Loucy (cell line): ENCODE measurements around the gene PEF1.

ENCODE experiments used
- H2AFZ ChIP-seq: fragments of 200-600 bp; sonication (generic); 2 replicates; pipeline ENCODE4 v1.6.0; 2016; ENCODE audit warnings: antibody characterized with exemption, mild to moderate bottlenecking, low read length, moderate library complexity
- H3F3A ChIP-seq: fragments of 200-600 bp; 2 replicates; pipeline ENCODE4 v1.6.0; 2016; ENCODE audit warnings: antibody characterized with exemption, low read depth, mild to moderate bottlenecking
- H3K27me3 ChIP-seq: fragments of 200-600 bp; sonication (generic); 2 replicates; pipeline ENCODE4 v1.6.1; 2014; ENCODE audit warnings: low read length, mild to moderate bottlenecking; ENCODE audit not compliant: insufficient read depth, poor library complexity, severe bottlenecking
- H3K36me3 ChIP-seq: fragments of 200-600 bp; sonication (generic); 2 replicates; pipeline ENCODE4 v1.6.1; 2016; ENCODE audit warnings: low read length; ENCODE audit not compliant: insufficient read depth
- H3K4me1 ChIP-seq: fragments of 200-600 bp; sonication (generic); 2 replicates; pipeline ENCODE4 v1.5.1; 2014; ENCODE audit warnings: low read length, mild to moderate bottlenecking; ENCODE audit not compliant: insufficient read depth, poor library complexity, severe bottlenecking
- H3K4me2 ChIP-seq: fragments of 200-600 bp; sonication (generic); 2 replicates; pipeline ENCODE4 v1.6.0; 2014; ENCODE audit warnings: antibody characterized with exemption, low read length, low read depth, mild to moderate bottlenecking; ENCODE audit not compliant: poor library complexity, severe bottlenecking
- H3K4me3 ChIP-seq: fragments of 200-600 bp; sonication (generic); 2 replicates; pipeline ENCODE4 v1.5.1; 2014; ENCODE audit warnings: low read length, mild to moderate bottlenecking, mixed read lengths; ENCODE audit not compliant: poor library complexity, severe bottlenecking
- H3K79me2 ChIP-seq: fragments of 200-600 bp; sonication (generic); 2 replicates; pipeline ENCODE4 v1.6.1; 2014; ENCODE audit warnings: low read length; ENCODE audit not compliant: insufficient read depth
- H3K9ac ChIP-seq: fragments of 200-600 bp; sonication (generic); 2 replicates; pipeline ENCODE4 v1.6.0; 2014; ENCODE audit warnings: mild to moderate bottlenecking, low read depth, low read length, moderate library complexity; ENCODE audit not compliant: poor library complexity, severe bottlenecking
- H3K9me2 ChIP-seq: fragments of 200-600 bp; sonication (generic); replicated peaks from 2 replicates; pipeline ENCODE4 v1.6.1; 2016; ENCODE audit warnings: low read depth, low read length, mixed read lengths
- H3K9me3 ChIP-seq: fragments of 200-600 bp; sonication (generic); 2 replicates; pipeline ENCODE4 v1.6.1; 2014; ENCODE audit warnings: mild to moderate bottlenecking, antibody characterized with exemption, low read length, low read depth; ENCODE audit not compliant: insufficient read depth
- H4K20me1 ChIP-seq: fragments of 200-600 bp; sonication (generic); 2 replicates; pipeline ENCODE4 v1.6.0; 2014; ENCODE audit warnings: antibody characterized with exemption, low read length, mild to moderate bottlenecking; ENCODE audit not compliant: insufficient read depth, poor library complexity, severe bottlenecking
- EZH2phosphoT487 ChIP-seq: fragments of 200-600 bp; IDR thresholded peaks from 2 replicates; pipeline ENCODE4 v1.6.1; 2018; ENCODE audit warnings: antibody characterized with exemption, mild to moderate bottlenecking, moderate library complexity, borderline replicate concordance
- TF ChIP-seq, protein P1 (sequence below): fragments of 200-600 bp; sonication (generic); conservative IDR thresholded peaks from 2 replicates; pipeline ENCODE4 v1.5.1; 2014; ENCODE audit warnings: mild to moderate bottlenecking, antibody characterized with exemption, low read length

The PEF1 gene

GRCh38 chr1:31675161-31675560 lies 30.5 kb upstream of the PEF1 start:
- H3K79me2 ChIP-seq = no peaks in the 10 kb centered on the region
- H3F3A ChIP-seq = no peaks in the 10 kb centered on the region
- H2AFZ ChIP-seq = no peak overlapping the region
- TF ChIP-seq, protein P1, sequence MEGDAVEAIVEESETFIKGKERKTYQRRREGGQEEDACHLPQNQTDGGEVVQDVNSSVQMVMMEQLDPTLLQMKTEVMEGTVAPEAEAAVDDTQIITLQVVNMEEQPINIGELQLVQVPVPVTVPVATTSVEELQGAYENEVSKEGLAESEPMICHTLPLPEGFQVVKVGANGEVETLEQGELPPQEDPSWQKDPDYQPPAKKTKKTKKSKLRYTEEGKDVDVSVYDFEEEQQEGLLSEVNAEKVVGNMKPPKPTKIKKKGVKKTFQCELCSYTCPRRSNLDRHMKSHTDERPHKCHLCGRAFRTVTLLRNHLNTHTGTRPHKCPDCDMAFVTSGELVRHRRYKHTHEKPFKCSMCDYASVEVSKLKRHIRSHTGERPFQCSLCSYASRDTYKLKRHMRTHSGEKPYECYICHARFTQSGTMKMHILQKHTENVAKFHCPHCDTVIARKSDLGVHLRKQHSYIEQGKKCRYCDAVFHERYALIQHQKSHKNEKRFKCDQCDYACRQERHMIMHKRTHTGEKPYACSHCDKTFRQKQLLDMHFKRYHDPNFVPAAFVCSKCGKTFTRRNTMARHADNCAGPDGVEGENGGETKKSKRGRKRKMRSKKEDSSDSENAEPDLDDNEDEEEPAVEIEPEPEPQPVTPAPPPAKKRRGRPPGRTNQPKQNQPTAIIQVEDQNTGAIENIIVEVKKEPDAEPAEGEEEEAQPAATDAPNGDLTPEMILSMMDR = no peak
- TF ChIP-seq EZH2phosphoT487 = no peak
- no peak overlapping the region for H3K9ac ChIP-seq
- H3K4me2 ChIP-seq = no peak overlapping the region
- H3K9me2 ChIP-seq = no peaks in the 10 kb centered on the region
- H3K4me1 ChIP-seq = peaks cover 1% of the 10 kb centered on the region
- no peaks in the 10 kb centered on the region for H3K9me3 ChIP-seq
- no peaks in the 10 kb centered on the region for H4K20me1 ChIP-seq
- no peaks in the 10 kb centered on the region for H3K36me3 ChIP-seq
- H3K27me3 ChIP-seq = no peaks in the 10 kb centered on the region
- no peak overlapping the region for H3K4me3 ChIP-seq

GRCh38 chr1:31674626-31675025 lies 29.9 kb upstream of the PEF1 start:
- Histone ChIP-seq H3K4me1 (peaks cover 4% of the 10 kb centered on the region), H3K9ac (no peak overlapping the region), H3K79me2 (no peaks in the 10 kb centered on the region), H3K27me3 (no peaks in the 10 kb centered on the region), H4K20me1 (no peaks in the 10 kb centered on the region), H3K4me3 (no peak overlapping the region), H2AFZ (no peak overlapping the region), H3F3A (no peaks in the 10 kb centered on the region), H3K9me2 (no peaks in the 10 kb centered on the region), H3K4me2 (no peak overlapping the region), H3K9me3 (no peaks in the 10 kb centered on the region), H3K36me3 (no peaks in the 10 kb centered on the region)
- TF ChIP-seq EZH2phosphoT487 = no peak
- TF ChIP-seq, protein P1 = no peak

- H2AFZ ChIP-seq = no peak overlapping the region
- H3K9ac ChIP-seq = no peak overlapping the region
- H3K4me3 ChIP-seq = no peak overlapping the region
- H3K4me2 ChIP-seq = no peak overlapping the region
- H3K36me3 ChIP-seq = no peaks in the 10 kb centered on the region
- H3K79me2 ChIP-seq = no peaks in the 10 kb centered on the region
- H3K4me1 ChIP-seq = peaks cover 4% of the 10 kb centered on the region
- TF ChIP-seq EZH2phosphoT487 = no peak
- TF ChIP-seq, protein P1 = no peak
- H4K20me1 ChIP-seq = no peaks in the 10 kb centered on the region
- H3K27me3 ChIP-seq = no peaks in the 10 kb centered on the region
- no peaks in the 10 kb centered on the region for H3K9me2 ChIP-seq
- H3F3A ChIP-seq = no peaks in the 10 kb centered on the region
- no peaks in the 10 kb centered on the region for H3K9me3 ChIP-seq
These were observed 28.8 kb upstream of the PEF1 start for GRCh38 chr1:31673433-31673832.
